NT2/D1 (cell line): ENCODE measurements around the gene TMEM132D.

Experiments used
- YY1 ChIP-seq: IDR thresholded peaks from 2 replicates; pipeline ENCODE4 v1.6.1; 2011; ENCODE audit not compliant: insufficient read length, insufficient read depth
- ZNF274 ChIP-seq: IDR thresholded peaks from 2 replicates; pipeline ENCODE4 v1.6.1; 2011; ENCODE audit warnings: mild to moderate bottlenecking, low read depth, low read length

- no peak for TF ChIP-seq ZNF274
- TF ChIP-seq YY1 = no peak
These were observed 296.1 kb downstream of the TMEM132D start for GRCh38 chr12:129607756-129608155.
